ENCODE results near the gene INPP5B.
"Not testable (repeated sequence)": the region's sequence is repeated elsewhere in the genome, so short reads cannot be mapped to it uniquely, and the experiment has no call there.

Gene INPP5B

DNA sequence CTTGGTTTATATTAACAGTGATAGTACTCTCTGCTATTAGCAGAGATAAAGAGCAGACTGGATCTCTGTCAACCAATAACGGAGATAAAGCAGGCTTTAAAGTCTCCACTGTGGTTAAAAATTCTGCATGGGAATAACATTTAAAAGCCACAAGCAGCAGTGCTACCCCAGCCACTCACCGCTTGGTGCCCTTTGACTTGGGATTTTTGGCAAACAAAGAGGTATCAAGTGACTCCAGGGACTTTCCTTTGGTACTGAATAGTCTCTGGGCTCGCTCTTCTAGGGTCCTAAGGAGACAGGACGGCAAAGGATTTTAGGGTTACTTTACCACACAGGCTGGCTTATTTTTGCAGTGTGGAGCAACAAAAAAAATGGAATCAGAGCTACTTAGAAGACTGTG, 31.7 kb upstream of the INPP5B start:
- DNase-seq (ENCODE audit: extremely low read depth, low read depth), result no peak

DNA sequence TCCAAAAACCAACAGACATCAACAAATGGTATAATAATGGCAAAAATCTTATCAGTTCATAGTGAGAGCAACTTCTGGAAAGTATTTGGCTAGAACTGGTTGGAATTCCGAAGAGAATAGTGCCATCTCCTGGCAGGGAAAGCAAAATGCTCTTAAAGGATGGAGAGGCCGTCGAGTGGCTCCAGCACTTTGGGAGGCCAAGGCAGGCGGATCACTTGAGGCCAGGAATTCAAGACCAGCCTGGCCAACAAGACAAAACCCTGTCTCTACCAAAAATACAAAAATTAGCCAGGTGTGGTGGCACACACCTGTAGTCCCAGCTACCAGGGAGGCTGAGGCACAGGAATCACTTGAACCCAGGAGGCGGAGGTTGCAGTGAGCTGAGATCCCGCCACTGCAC, 28.2 kb upstream of the INPP5B start:
- DNase-seq (ENCODE audit: extremely low read depth, low read depth); H3K4me3 ChIP-seq (replicated peaks; ENCODE audit: low read depth, low read length): not testable (repeated sequence)
- peak; percentile 50 for TF ChIP-seq CTCF (IDR thresholded peaks at IDR 0.05; ENCODE audit: low read depth, low read length, missing control alignments)

More for the DNA sequence above, 31.7 kb upstream of the INPP5B start:
- no peak overlapping the region for H3K4me3 ChIP-seq (replicated peaks; ENCODE audit: low read depth, low read length)
- no peak for TF ChIP-seq CTCF (IDR thresholded peaks at IDR 0.05; ENCODE audit: low read depth, low read length, missing control alignments)

DNA sequence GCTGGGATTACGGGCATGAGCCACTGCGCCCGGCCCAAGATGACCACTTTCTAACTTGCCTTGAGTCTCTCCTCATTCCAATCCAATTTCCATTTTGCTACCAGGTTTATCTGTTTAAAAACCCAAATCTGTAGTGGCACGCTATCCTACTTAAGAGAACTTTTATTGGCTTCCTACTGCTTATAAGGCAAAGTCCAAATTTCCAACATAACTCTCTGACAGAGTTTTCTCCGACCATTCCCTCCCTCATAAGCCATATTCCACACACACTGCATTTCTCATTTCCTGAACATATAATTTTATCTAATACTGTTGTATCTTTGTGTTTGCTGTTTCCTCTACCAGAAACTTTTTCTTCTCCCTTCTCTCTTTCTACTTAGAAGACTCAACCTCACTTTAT, 27.7 kb upstream of the INPP5B start:
- no peak for TF ChIP-seq CTCF (IDR thresholded peaks at IDR 0.05; ENCODE audit: low read depth, low read length, missing control alignments)
- no peak overlapping the region for H3K4me3 ChIP-seq (replicated peaks; ENCODE audit: low read depth, low read length)
- no peak for DNase-seq (ENCODE audit: extremely low read depth, low read depth)

GRCh38 chr1:37973684-37974083, 26.8 kb upstream of the INPP5B start:
- not testable (repeated sequence) for H3K4me3 ChIP-seq (replicated peaks; ENCODE audit: low read depth, low read length); DNase-seq (ENCODE audit: extremely low read depth, low read depth)

DNA sequence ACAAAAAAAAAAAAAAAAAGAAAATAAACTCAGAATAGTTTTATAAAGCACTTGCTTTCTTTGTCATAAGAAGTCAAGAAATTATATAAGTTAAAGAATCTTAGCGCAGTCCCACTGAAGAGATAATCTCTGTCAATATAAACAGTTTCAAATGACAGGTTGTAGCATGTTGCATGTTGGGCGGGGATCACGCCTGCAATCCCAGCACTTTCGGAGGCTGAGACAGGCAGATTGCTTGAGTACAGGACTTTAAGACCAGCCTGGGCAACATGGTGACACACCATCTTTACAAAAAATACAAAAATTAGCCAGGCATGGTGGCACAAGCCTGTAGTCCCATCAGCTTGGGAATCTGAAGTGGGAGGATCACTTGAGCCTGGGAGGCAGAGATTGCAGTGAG, 18.4 kb upstream of the INPP5B start:
- TF ChIP-seq CTCF (IDR thresholded peaks at IDR 0.05; ENCODE audit: low read depth, low read length, missing control alignments), result no peak
- H3K4me3 ChIP-seq (replicated peaks; ENCODE audit: low read depth, low read length), result no peak overlapping the region
- DNase-seq (ENCODE audit: extremely low read depth, low read depth), result no peak

DNA sequence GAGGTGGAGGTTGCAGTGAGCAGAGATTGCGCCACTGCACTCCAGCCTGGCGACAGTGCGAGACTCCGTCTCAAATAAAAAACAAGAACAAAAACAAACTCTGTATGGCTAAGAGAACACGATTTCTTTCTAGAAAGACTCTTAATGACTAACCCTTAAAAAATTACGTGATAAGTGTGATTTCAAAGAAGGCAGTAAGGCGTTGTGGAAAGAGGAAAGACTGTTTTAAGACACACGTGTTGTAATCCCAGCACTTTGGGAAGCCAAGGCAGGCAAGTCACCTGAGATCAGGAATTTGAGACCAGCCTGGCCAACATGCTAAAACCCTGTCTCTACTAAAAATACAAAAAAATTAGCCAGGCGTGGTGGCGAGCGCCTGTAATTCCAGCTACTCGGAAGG, 17.3 kb upstream of the INPP5B start:
- H3K4me3 ChIP-seq (replicated peaks; ENCODE audit: low read depth, low read length); DNase-seq (ENCODE audit: extremely low read depth, low read depth): not testable (repeated sequence)

GRCh38 chr1:37958690-37959089, 11.8 kb upstream of the INPP5B start:
- H3K4me3 ChIP-seq (replicated peaks; ENCODE audit: low read depth, low read length), result no peak overlapping the region
- no peak for TF ChIP-seq CTCF (IDR thresholded peaks at IDR 0.05; ENCODE audit: low read depth, low read length, missing control alignments)
- no peak for DNase-seq (ENCODE audit: extremely low read depth, low read depth)

- TF ChIP-seq CTCF (IDR thresholded peaks at IDR 0.05; ENCODE audit: low read depth, low read length, missing control alignments), result no peak
- H3K4me3 ChIP-seq (replicated peaks; ENCODE audit: low read depth, low read length), result no peak overlapping the region
- no peak for DNase-seq (ENCODE audit: extremely low read depth, low read depth)
Observed at GRCh38 chr1:37955685-37956084, 8.8 kb upstream of the INPP5B start.

All from HFF-Myc (cell line).